Calu3 (cell line): ENCODE results near the gene THAP7. TPM values are rescaled to one million over a fixed set of nuclear protein-coding genes. Genes with fewer than 3 reads are reported as not detected.

Experiments
- BruUV-seq: library from RNA; stranded (reverse); fragments of 400-500 nt; replicated peaks from 2 replicates; lab custom pipeline; 2021; lab: Mats Ljungman, UMichigan
- CTCF ChIA-PET: fragments of 300-600 bp; sonication (Branson Sonifier 250); formaldehyde crosslinking; loops from one replicate; lab custom pipeline; 2022; ENCODE audit warnings: antibody characterized with exemption; lab: Charles Lee
- DNase-seq: peaks from one replicate; pipeline ENCODE4 v3.0.0; 2022
- H3K27ac Mint-ChIP-seq: one replicate; pipeline ENCODE4 v1.8.0; 2022; ENCODE audit warnings: mixed read lengths; ENCODE audit not compliant: unreplicated experiment
- H3K27me3 Mint-ChIP-seq: one replicate; pipeline ENCODE4 v1.8.0; 2022; ENCODE audit warnings: mixed read lengths; ENCODE audit not compliant: unreplicated experiment
- H3K36me3 Mint-ChIP-seq: one replicate; pipeline ENCODE4 v1.8.0; 2022; ENCODE audit warnings: mild to moderate bottlenecking, moderate library complexity, mixed read lengths; ENCODE audit not compliant: insufficient read depth, unreplicated experiment
- H3K4me1 Mint-ChIP-seq: one replicate; pipeline ENCODE4 v1.8.0; 2022; ENCODE audit warnings: mild to moderate bottlenecking, low read depth, mixed read lengths; ENCODE audit not compliant: unreplicated experiment
- H3K4me3 Mint-ChIP-seq: one replicate; pipeline ENCODE4 v1.8.0; 2022; ENCODE audit warnings: mild to moderate bottlenecking, low read depth, moderate library complexity, mixed read lengths; ENCODE audit not compliant: unreplicated experiment
- H3K9me3 Mint-ChIP-seq: one replicate; pipeline ENCODE4 v1.8.0; 2022; ENCODE audit warnings: low read depth, mixed read lengths; ENCODE audit not compliant: unreplicated experiment
- CTCF ChIP-seq: fragments of 200-600 bp; IDR thresholded peaks from one replicate; pipeline ENCODE4 v1.8.0; 2022; ENCODE audit warnings: antibody characterized with exemption; ENCODE audit not compliant: unreplicated experiment
- intact Hi-C: fragments of 100-400 bp; cut with micrococcal nuclease; formaldehyde crosslinking; loops from one replicate; pipeline ENCODE4 v1.10.0; 2022; ENCODE audit not compliant: unreplicated experiment
- total RNA-seq: library from RNA; stranded (reverse); gene quantifications from 2 replicates; pipeline ENCODE4 v1.2.3, GENCODE V29; 2022

The THAP7 gene
- total RNA-seq, 1 experiment from 2014 or later, result 24.5 TPM

DNA sequence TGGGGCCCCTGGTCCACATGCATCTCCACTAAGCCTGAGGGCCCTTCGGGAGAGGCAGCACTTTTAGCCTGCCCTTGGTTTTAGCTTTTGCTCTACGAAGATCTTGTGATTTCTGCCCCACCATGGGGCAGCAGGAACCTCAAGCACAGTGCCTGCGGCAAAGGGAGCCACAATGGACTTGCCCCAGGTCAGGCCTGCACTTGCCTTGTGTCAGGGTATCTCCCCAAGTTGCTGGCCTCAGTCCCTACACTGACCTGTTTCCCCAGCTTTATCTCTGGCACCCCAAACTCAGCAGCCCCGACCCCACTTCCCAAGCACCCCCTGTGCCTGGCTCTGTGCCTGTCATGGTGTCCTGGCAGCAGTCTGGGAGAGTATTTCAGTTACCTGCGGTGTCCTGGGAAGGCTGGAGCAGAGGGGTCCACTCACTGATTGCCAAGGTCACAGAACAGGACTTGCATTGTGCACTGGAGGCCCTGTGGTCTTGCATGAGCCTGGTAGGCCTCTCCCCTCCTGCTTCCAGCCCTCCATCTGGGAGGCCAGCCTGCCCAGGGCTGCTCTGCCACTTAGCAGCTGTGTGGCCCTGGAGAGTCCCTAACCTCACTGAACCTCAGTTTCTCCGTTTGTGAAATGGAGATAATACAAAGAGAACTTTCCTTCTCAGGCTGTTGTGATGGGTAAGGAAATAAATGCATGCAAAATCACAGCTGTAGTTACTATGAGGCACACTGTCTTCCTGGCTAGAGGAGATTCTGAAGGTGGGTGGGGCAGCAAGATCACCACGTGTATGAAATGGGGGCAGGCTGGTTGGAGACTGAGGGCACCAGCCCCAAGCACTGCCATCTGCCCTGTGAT, 38.5 kb downstream of the THAP7 start:
- Mint-ChIP-seq H3K4me3 (no peak overlapping the region), H3K27me3 (no peaks in the 10 kb centered on the region), H3K4me1 (peaks cover under 1% of the 10 kb centered on the region), H3K36me3 (peaks cover 21% of the 10 kb centered on the region), H3K27ac (no peak overlapping the region), H3K9me3 (no peaks in the 10 kb centered on the region)
- TF ChIP-seq CTCF, result no peak
- CTCF ChIA-PET, result interaction anchor here (0.7 kb wide), 1 partner anchor 486 kb away, joined by 3 read pairs; no protein-coding TSS in a partner anchor
- BruUV-seq, result no TSS peak
- no peak for DNase-seq
- intact Hi-C loops, result no loop called here

DNA sequence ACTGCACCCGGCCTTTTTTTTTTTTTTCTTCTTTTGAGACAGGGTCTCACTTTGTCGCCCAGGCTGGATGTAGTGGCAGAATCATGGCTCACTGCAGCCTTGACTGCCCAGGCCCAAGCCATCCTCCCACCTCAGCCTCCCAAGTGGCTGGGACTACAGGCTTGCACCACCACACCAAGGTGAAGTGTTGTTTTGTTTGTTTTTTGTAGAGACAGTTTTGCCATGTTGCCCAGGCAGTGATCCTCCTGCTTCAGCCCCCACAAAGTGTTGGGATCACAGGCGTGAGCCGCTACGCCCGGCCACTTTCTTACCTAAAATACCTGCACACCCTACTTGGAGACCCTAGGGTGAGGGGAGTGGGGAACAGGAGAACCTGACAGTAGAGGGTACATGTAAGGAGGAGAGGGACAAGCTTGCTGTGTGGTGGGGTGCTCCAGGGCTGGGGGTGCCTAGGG, 39.4 kb downstream of the THAP7 start:
- no peak overlapping the region for H3K27ac Mint-ChIP-seq
- no peak for TF ChIP-seq CTCF
- no TSS peak for BruUV-seq
- no peaks in the 10 kb centered on the region for H3K27me3 Mint-ChIP-seq
- intact Hi-C loops, result no loop called here
- CTCF ChIA-PET, result interaction anchor here (0.6 kb wide), 1 partner anchor 21 kb away, joined by 3 read pairs; no protein-coding TSS in a partner anchor
- no peaks in the 10 kb centered on the region for H3K9me3 Mint-ChIP-seq
- H3K4me1 Mint-ChIP-seq, result peaks cover 10% of the 10 kb centered on the region
- H3K4me3 Mint-ChIP-seq, result no peak overlapping the region
- DNase-seq, result no peak
- peaks cover 30% of the 10 kb centered on the region for H3K36me3 Mint-ChIP-seq

DNA sequence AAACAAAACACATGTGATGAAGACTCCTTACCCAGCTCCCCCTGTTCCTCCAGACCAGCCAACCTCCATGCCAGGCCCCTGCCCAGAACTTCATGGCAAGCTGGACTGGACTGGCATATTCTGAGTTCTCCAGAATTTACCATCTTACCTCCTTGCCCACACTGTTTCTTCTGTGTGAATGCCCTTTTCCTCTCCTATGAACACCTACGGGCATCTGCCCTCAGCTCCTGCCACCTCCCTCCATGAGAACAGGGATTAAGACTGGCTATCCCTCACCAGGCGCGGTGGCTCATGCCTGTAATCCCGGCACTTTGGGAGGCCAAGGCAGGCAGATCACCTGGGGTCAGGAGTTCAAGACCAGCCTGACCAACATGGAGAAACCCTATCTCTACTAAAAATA, 41.3 kb downstream of the THAP7 start:
- H3K36me3 Mint-ChIP-seq, result peaks cover 45% of the 10 kb centered on the region
- CTCF ChIA-PET, result interaction anchor here (0.7 to 1.4 kb wide), 2 partner anchors 9 to 49 kb away, joined by 4 to 12 read pairs; no protein-coding TSS in a partner anchor
- intact Hi-C loops, result no loop called here
- no peak overlapping the region for H3K4me3 Mint-ChIP-seq
- DNase-seq, result no peak
- no peak for TF ChIP-seq CTCF
- BruUV-seq, result no TSS peak
- no peaks in the 10 kb centered on the region for H3K9me3 Mint-ChIP-seq
- no peak overlapping the region for H3K27ac Mint-ChIP-seq
- peaks cover 10% of the 10 kb centered on the region for H3K4me1 Mint-ChIP-seq
- no peaks in the 10 kb centered on the region for H3K27me3 Mint-ChIP-seq

DNA sequence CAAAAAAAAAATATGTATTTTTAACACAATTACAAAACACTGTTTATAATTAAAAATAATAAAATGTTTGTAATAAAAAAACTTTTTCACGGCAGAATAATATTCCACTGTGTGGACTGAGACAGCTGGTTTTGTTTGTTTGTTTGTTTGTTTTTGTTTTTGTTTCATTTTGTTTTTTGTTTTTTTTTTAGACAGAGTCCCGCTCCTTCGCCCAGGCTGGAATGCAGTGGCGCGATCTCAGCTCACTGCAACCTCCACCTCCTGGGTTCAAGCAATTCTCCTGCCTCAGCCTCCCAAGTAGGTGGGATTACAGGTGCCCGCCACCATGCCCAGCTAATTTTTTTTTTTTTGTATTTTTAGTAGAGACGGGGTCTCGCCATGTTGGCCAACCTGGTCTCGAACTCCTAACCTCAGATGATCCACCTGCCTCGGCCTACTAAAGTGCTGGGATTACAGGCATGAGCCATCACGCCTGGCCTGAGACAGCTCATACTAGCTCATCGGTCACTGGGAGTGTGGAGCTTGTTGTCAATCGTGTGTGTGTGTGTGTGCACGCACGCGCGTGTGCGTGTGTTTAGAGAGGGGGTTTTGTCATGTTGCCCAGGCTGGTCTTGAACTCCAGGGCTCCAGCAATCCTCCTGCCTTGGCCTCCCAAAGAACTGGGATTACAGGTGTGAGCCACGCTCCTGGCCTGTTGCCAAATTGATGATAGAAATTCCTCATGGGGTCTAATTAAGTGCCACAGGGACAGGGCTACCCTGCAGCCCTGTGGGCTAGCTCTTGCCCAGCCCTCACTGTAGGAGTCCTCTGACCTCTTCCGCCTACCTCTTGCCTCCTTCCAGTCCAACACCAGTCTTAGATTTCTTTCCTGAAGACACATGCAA, 42.1 kb downstream of the THAP7 start:
- no peaks in the 10 kb centered on the region for H3K9me3 Mint-ChIP-seq

More for the DNA sequence above, 42.1 kb downstream of the THAP7 start:
- Mint-ChIP-seq H3K36me3 (peaks cover 40% of the 10 kb centered on the region), H3K27ac (no peak overlapping the region), H3K27me3 (no peaks in the 10 kb centered on the region), H3K4me3 (no peak overlapping the region), H3K4me1 (peaks cover 10% of the 10 kb centered on the region)
- TF ChIP-seq CTCF, result no peak
- DNase-seq, result no peak
- intact Hi-C loops, result no loop called here
- CTCF ChIA-PET, result interaction anchor here (0.5 to 0.6 kb wide), 2 partner anchors 27 to 50 kb away, joined by 3 to 4 read pairs; no protein-coding TSS in a partner anchor
- no TSS peak for BruUV-seq
